Liver (tissue), 9 donors: ENCODE measurements around the gene RER1. TPM values are rescaled to one million over a fixed set of nuclear protein-coding genes. Genes with fewer than 3 reads are reported as not detected.

Experiments used
- DNase-seq: peaks from one replicate; pipeline ENCODE4 v3.0.0-alpha.2; 2017; ENCODE audit warnings: low spot score
- H3K27ac ChIP-seq, 2 donors: one replicate each; pipeline ENCODE4 v1.7.0; 2013; ENCODE audit warnings: inconsistent platforms in 2 of 2, low read length in 2 of 2, control low read depth in 1 of 2, low read depth in 1 of 2, mild to moderate bottlenecking in 1 of 2
- H3K27me3 ChIP-seq, 4 donors: one replicate each; pipeline versions ENCODE4 v1.6.1 to v1.7.0; 2013; ENCODE audit warnings: low read length in 3 of 4, inconsistent platforms in 1 of 4, mild to moderate bottlenecking in 1 of 4, moderate library complexity in 1 of 4; ENCODE audit not compliant: control insufficient read depth in 4 of 4, insufficient read depth in 4 of 4
- H3K36me3 ChIP-seq, 4 donors: one replicate each; pipeline versions ENCODE4 v1.6.1 to v1.7.0; 2013; ENCODE audit warnings: low read length in 3 of 4, mild to moderate bottlenecking in 3 of 4, low read depth in 1 of 4, moderate library complexity in 1 of 4; ENCODE audit not compliant: control insufficient read depth in 4 of 4, insufficient read depth in 3 of 4
- H3K4me1 ChIP-seq, 4 donors: one replicate each; pipeline versions ENCODE4 v1.6.1 to v1.7.0; 2013; ENCODE audit warnings: low read length in 3 of 4, mild to moderate bottlenecking in 3 of 4, moderate library complexity in 1 of 4; ENCODE audit not compliant: control insufficient read depth in 4 of 4, insufficient read depth in 4 of 4
- H3K4me3 ChIP-seq, 3 donors: one replicate each; pipeline versions ENCODE4 v1.6.1 to v1.7.0; 2013; ENCODE audit warnings: low read length in 3 of 3, control low read depth in 1 of 3, low read depth in 1 of 3, mild to moderate bottlenecking in 1 of 3
- H3K9ac ChIP-seq, 2 donors: one replicate each; pipeline ENCODE4 v1.7.0; 2013; ENCODE audit warnings: low read length in 2 of 2, mild to moderate bottlenecking in 2 of 2, moderate library complexity in 2 of 2, control low read depth in 1 of 2, low read depth in 1 of 2
- H3K9me3 ChIP-seq, 4 donors: one replicate each; pipeline versions ENCODE4 v1.6.1 to v1.7.0; 2013; ENCODE audit warnings: low read length in 3 of 4; ENCODE audit not compliant: control insufficient read depth in 4 of 4
- ATF3 ChIP-seq: IDR thresholded peaks from 2 replicates; pipeline ENCODE4 v1.6.1; 2016; ENCODE audit warnings: antibody characterized with exemption
- CTCF ChIP-seq: fragments of 150-350 bp; IDR thresholded peaks from 2 replicates; pipeline ENCODE4 v1.5.1; 2017; ENCODE audit warnings: improper control_type of control experiment, low read depth, low read length; ENCODE audit not compliant: missing input control
- EGR1 ChIP-seq, 2 donors: IDR thresholded peaks; 2 replicates each; pipeline ENCODE4 v1.6.1; 2016 to 2018; ENCODE audit warnings: antibody characterized with exemption in 2 of 2, low read depth in 2 of 2
- FOXA1 ChIP-seq: IDR thresholded peaks from 2 replicates; pipeline ENCODE4 v1.6.1; 2016; ENCODE audit warnings: antibody characterized with exemption
- FOXA2 ChIP-seq: IDR thresholded peaks from 2 replicates; pipeline ENCODE4 v1.6.1; 2016; ENCODE audit warnings: antibody characterized with exemption
- GABPA ChIP-seq, 2 donors: IDR thresholded peaks in 1 of 2; conservative IDR thresholded peaks in 1 of 2; 2 replicates each; pipeline ENCODE4 v1.6.1; 2016; ENCODE audit warnings: antibody characterized with exemption in 2 of 2, mild to moderate bottlenecking in 1 of 2, moderate library complexity in 1 of 2
- HNF4A ChIP-seq, 2 donors: conservative IDR thresholded peaks; 2 replicates each; pipeline ENCODE4 v1.6.1; 2016; ENCODE audit warnings: antibody characterized with exemption in 2 of 2, mild to moderate bottlenecking in 2 of 2
- HNF4G ChIP-seq: IDR thresholded peaks from 2 replicates; pipeline ENCODE4 v1.6.1; 2016; ENCODE audit warnings: antibody characterized with exemption
- JUND ChIP-seq, 2 donors: IDR thresholded peaks; 2 replicates each; pipeline ENCODE4 v1.6.1; 2016; ENCODE audit warnings: antibody characterized with exemption in 2 of 2
- MAX ChIP-seq: IDR thresholded peaks from 2 replicates; pipeline ENCODE4 v1.6.1; 2016; ENCODE audit warnings: antibody characterized with exemption
- NR2F2 ChIP-seq: IDR thresholded peaks from 2 replicates; pipeline ENCODE4 v1.6.1; 2016; ENCODE audit warnings: antibody characterized with exemption
- REST ChIP-seq: IDR thresholded peaks from 2 replicates; pipeline ENCODE4 v1.6.1; 2016; ENCODE audit warnings: antibody characterized with exemption, mild to moderate bottlenecking
- RXRA ChIP-seq, 2 donors: IDR thresholded peaks; 2 replicates each; pipeline ENCODE4 v1.6.1; 2017 to 2018; ENCODE audit warnings: antibody characterized with exemption in 2 of 2, mild to moderate bottlenecking in 1 of 2
- SP1 ChIP-seq: IDR thresholded peaks from 2 replicates; pipeline ENCODE4 v1.6.1; 2018; ENCODE audit warnings: antibody characterized with exemption, mild to moderate bottlenecking
- TAF1 ChIP-seq: conservative IDR thresholded peaks from 2 replicates; pipeline ENCODE4 v1.6.1; 2016; ENCODE audit warnings: antibody characterized with exemption, mild to moderate bottlenecking
- YY1 ChIP-seq: IDR thresholded peaks from 2 replicates; pipeline ENCODE4 v1.6.1; 2016; ENCODE audit warnings: antibody characterized with exemption, mild to moderate bottlenecking
- ZBTB33 ChIP-seq: IDR thresholded peaks from 2 replicates; pipeline ENCODE4 v1.6.1; 2016; ENCODE audit warnings: antibody characterized with exemption
- WGBS: extraction: QIAGEN DNeasy Blood & Tissue Kit; methylation state at CpG from one replicate; pipeline ENCODE4 v1.1.7; 2013; 5-methylcytosine and 5-hydroxymethylcytosine counted together
- polyA plus RNA-seq, 2 donors: library from polyadenylated mRNA; stranded (reverse) in 1 of 2; unstranded in 1 of 2; fragments of 200-250 nt in 1 of 2; fragments of >200 nt in 1 of 2; fragmentation: Nextera tagmentation in 1 of 2; extraction: Ambion mirVana in 1 of 2; gene quantifications; one replicate each; pipeline versions ENCODE4 v1.2.1 to v1.2.3, GENCODE V29; 2013 to 2015
- total RNA-seq, 2 donors: library from RNA; depleted of rRNA; stranded (reverse); fragments of >200 nt; gene quantifications; one replicate each; pipeline ENCODE4 v1.2.3, GENCODE V29; 2014
- donor health status: healthy.
- donor health status: healthy.
- donor health status: healthy.
- donor health status: healthy.
- donor health status: healthy.

Gene RER1
- total and polyA plus RNA-seq, 4 donors: 43.5 to 142 (median 89.7) TPM

GRCh38 chr1:2416403-2416802, 24.8 kb downstream of the RER1 start:
- TF ChIP-seq FOXA1 (no peak), ATF3 (no peak), CTCF (no peak), RXRA (IDR thresholded peaks at IDR 0.05) (no peak), REST (no peak), EGR1 (IDR thresholded peaks at IDR 0.05; ENCODE audit: low read depth in 2 of 2) (no peak), GABPA (IDR thresholded peaks at IDR 0.05 in 1 of 2, conservative IDR thresholded peaks at IDR 0.05 in 1 of 2) (no peak), SP1 (no peak)
- Histone ChIP-seq H3K27ac (no peak overlapping the region), H3K9ac (no peak overlapping the region), H3K27me3 (no peaks in the 10 kb centered on the region), H3K4me1 (peaks cover 9 to 25% (median 22%) of the 10 kb centered on the region in 4 donors), H3K4me3 (no peak overlapping the region), H3K36me3 (no peaks in the 10 kb centered on the region), H3K9me3 (no peaks in the 10 kb centered on the region)
- 32% methylated on average over 12 of the region's 12 CpGs for WGBS
- no peak for DNase-seq

GRCh38 chr1:2417083-2417832, 25.6 kb downstream of the RER1 start:
- no peaks in the 10 kb centered on the region for H3K9me3 ChIP-seq
- 77% methylated on average over 13 of the region's 13 CpGs for WGBS
- H3K4me3 ChIP-seq: no peak overlapping the region
- no peak for DNase-seq
- H3K9ac ChIP-seq: no peak overlapping the region
- no peak overlapping the region for H3K27ac ChIP-seq
- H3K36me3 ChIP-seq: no peaks in the 10 kb centered on the region
- no peaks in the 10 kb centered on the region for H3K27me3 ChIP-seq
- H3K4me1 ChIP-seq: peaks cover 9 to 19% (median 16%) of the 10 kb centered on the region in 4 donors
- TF ChIP-seq MAX (no peak), ATF3 (no peak), HNF4G (no peak), EGR1 (IDR thresholded peaks at IDR 0.05; ENCODE audit: low read depth in 2 of 2) (no peak), ZBTB33 (no peak), FOXA1 (no peak), CTCF (no peak), JUND (IDR thresholded peaks at IDR 0.05) (no peak), YY1 (no peak), NR2F2 (no peak), HNF4A (conservative IDR thresholded peaks at IDR 0.05) (no peak), TAF1 (no peak), FOXA2 (no peak), GABPA (IDR thresholded peaks at IDR 0.05 in 1 of 2, conservative IDR thresholded peaks at IDR 0.05 in 1 of 2) (no peak), RXRA (IDR thresholded peaks at IDR 0.05) (no peak)
